ENCODE results near the gene LMAN2.
"Not testable (repeated sequence)": the region's sequence is repeated elsewhere in the genome, so short reads cannot be mapped to it uniquely, and the experiment has no call there.

Gene LMAN2

GRCh38 chr5:177378884-177379883, 27.7 kb upstream of the LMAN2 start:
- no peak for DNase-seq (ENCODE audit: low read depth, low spot score)

GRCh38 chr5:177377851-177378776, 26.6 kb upstream of the LMAN2 start:
- DNase-seq (ENCODE audit: low read depth, low spot score): no peak

GRCh38 chr5:177376107-177376506, 24.6 kb upstream of the LMAN2 start:
- no peak for DNase-seq (ENCODE audit: low read depth, low spot score)

- DNase-seq (ENCODE audit: low read depth, low spot score): not testable (repeated sequence)
Observed at GRCh38 chr5:177375516-177375915, 24.0 kb upstream of the LMAN2 start.

GRCh38 chr5:177374211-177374610, 22.7 kb upstream of the LMAN2 start:
- no peak for DNase-seq (ENCODE audit: low read depth, low spot score)

- no peak for DNase-seq (ENCODE audit: low read depth, low spot score)
Observed at GRCh38 chr5:177373806-177374205, 22.3 kb upstream of the LMAN2 start.

GRCh38 chr5:177372910-177373309, 21.4 kb upstream of the LMAN2 start:
- no peak for DNase-seq (ENCODE audit: low read depth, low spot score)

GRCh38 chr5:177372034-177372896, 20.8 kb upstream of the LMAN2 start:
- DNase-seq (ENCODE audit: low read depth, low spot score): no peak

GRCh38 chr5:177371120-177372033, 19.9 kb upstream of the LMAN2 start:
- DNase-seq (ENCODE audit: low read depth, low spot score): no peak

GRCh38 chr5:177370488-177371119, 19.1 kb upstream of the LMAN2 start:
- DNase-seq (ENCODE audit: low read depth, low spot score): peak; percentile 69

- no peak for DNase-seq (ENCODE audit: low read depth, low spot score)
Observed at GRCh38 chr5:177369645-177370440, 18.4 kb upstream of the LMAN2 start.

GRCh38 chr5:177368869-177369644, 17.6 kb upstream of the LMAN2 start:
- DNase-seq (ENCODE audit: low read depth, low spot score): no peak

- no peak for DNase-seq (ENCODE audit: low read depth, low spot score)
Observed at GRCh38 chr5:177367981-177368868, 16.8 kb upstream of the LMAN2 start.

- DNase-seq (ENCODE audit: low read depth, low spot score): no peak
Observed at GRCh38 chr5:177367323-177367848, 15.9 kb upstream of the LMAN2 start.

- peak; percentile 63 for DNase-seq (ENCODE audit: low read depth, low spot score)
Observed at GRCh38 chr5:177366528-177367322, 15.3 kb upstream of the LMAN2 start.
